Measurements from ENCODE around the gene IQGAP2.

Gene IQGAP2

DNA sequence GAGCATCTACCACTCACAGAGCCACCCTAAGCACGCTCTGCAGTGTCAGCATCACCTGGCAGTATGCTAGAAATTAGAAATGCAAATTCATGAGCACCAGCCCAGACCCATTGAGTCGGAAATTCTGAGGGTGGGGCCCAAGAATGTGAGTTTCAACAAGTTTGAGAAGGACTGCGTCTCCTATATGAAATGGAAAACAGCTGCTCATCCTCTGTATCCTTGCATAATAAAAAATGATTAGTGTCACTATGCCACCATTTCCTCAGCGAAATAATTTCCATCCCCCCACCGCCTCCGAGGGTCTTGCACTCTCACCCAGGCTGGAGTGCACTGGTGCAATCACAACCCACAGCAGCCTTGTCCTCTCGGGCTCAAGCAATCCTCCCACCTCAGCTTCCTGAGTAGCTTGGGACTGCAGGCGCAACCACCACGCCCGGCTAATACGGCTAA is 1.3 kb upstream of the IQGAP2 start:
- Histone ChIP-seq H4K20me1 (ENCODE audit: insufficient read depth, low read length, poor library complexity, severe bottlenecking) (peaks cover 19% of the 10 kb centered on the region), H3K27me3 (ENCODE audit: insufficient read depth, low read length, poor library complexity, severe bottlenecking) (no peaks in the 10 kb centered on the region), H2AFZ (ENCODE audit: low read length) (0 out of 2 replicates have a peak overlapping the region, but pooled peaks have one; percentile 5), H3K9ac (ENCODE audit: low read depth, low read length, poor library complexity, severe bottlenecking) (peak overlapping the region; percentile 96), H3K79me2 (ENCODE audit: insufficient read depth, low read length) (peaks cover 19% of the 10 kb centered on the region), H3K4me1 (ENCODE audit: insufficient read depth, low read length, poor library complexity, severe bottlenecking) (peaks cover 45% of the 10 kb centered on the region), H3K4me2 (ENCODE audit: low read depth, low read length, poor library complexity, severe bottlenecking) (peak overlapping the region; percentile 89), H3K36me3 (ENCODE audit: insufficient read depth, low read length) (no peaks in the 10 kb centered on the region), H3K4me3 (ENCODE audit: low read length, poor library complexity, severe bottlenecking) (peak overlapping the region; percentile 92), H3F3A (ENCODE audit: low read depth) (peaks cover 24% of the 10 kb centered on the region; the same call in 1 of the 2 replicates), H3K9me3 (ENCODE audit: insufficient read depth, low read depth, low read length) (no peaks in the 10 kb centered on the region), H3K9me2 (replicated peaks; ENCODE audit: low read depth, low read length) (no peaks in the 10 kb centered on the region)
- no peak for TF ChIP-seq EZH2phosphoT487 (IDR thresholded peaks at IDR 0.05; ENCODE audit: borderline replicate concordance)
- TF ChIP-seq, protein P1, sequence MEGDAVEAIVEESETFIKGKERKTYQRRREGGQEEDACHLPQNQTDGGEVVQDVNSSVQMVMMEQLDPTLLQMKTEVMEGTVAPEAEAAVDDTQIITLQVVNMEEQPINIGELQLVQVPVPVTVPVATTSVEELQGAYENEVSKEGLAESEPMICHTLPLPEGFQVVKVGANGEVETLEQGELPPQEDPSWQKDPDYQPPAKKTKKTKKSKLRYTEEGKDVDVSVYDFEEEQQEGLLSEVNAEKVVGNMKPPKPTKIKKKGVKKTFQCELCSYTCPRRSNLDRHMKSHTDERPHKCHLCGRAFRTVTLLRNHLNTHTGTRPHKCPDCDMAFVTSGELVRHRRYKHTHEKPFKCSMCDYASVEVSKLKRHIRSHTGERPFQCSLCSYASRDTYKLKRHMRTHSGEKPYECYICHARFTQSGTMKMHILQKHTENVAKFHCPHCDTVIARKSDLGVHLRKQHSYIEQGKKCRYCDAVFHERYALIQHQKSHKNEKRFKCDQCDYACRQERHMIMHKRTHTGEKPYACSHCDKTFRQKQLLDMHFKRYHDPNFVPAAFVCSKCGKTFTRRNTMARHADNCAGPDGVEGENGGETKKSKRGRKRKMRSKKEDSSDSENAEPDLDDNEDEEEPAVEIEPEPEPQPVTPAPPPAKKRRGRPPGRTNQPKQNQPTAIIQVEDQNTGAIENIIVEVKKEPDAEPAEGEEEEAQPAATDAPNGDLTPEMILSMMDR (conservative IDR thresholded peaks at IDR 0.05; ENCODE audit: low read length) = no peak

- Histone ChIP-seq H3K27me3 (ENCODE audit: insufficient read depth, low read length, poor library complexity, severe bottlenecking) (no peaks in the 10 kb centered on the region), H3K4me1 (ENCODE audit: insufficient read depth, low read length, poor library complexity, severe bottlenecking) (peaks cover 51% of the 10 kb centered on the region)
Observed at GRCh38 chr5:76402251-76402885, 717 bp upstream of the IQGAP2 start.

DNA sequence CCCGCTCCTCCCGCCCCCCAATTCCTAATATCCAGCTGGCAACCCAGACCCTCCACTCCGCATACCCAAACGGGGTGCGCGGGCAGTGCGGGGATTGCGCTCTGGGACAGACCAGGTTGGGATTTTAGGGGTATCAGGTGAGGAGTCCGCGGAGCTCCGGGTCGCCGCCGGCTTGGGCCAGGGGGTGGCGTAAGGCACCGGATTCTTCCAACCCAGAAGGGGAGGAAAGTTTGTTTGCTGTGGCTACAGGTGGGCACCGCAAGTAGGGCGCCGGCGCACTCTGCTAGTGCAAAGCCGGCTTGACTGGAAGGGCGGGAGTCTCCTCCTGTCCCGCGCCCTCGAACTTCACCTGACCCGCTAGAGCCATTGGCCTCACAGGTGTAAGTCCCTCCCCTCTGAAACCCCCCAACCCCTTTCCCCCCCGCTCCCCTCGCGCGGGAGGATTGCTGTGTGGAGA is 709 bp downstream of the IQGAP2 start:
- H2AFZ ChIP-seq (ENCODE audit: low read length) = peak overlapping the region; percentile 71

More at GRCh38 chr5:76402251-76402885, 717 bp upstream of the IQGAP2 start:
- Histone ChIP-seq H3K9me2 (replicated peaks; ENCODE audit: low read depth, low read length) (no peaks in the 10 kb centered on the region), H3K9ac (ENCODE audit: low read depth, low read length, poor library complexity, severe bottlenecking) (peak overlapping the region; percentile 96), H3K4me3 (ENCODE audit: low read length, poor library complexity, severe bottlenecking) (peak overlapping the region; percentile 92), H3K36me3 (ENCODE audit: insufficient read depth, low read length) (no peaks in the 10 kb centered on the region), H2AFZ (ENCODE audit: low read length) (peak overlapping the region; percentile 71), H3K4me2 (ENCODE audit: low read depth, low read length, poor library complexity, severe bottlenecking) (peak overlapping the region; percentile 89), H3K9me3 (ENCODE audit: insufficient read depth, low read depth, low read length) (no peaks in the 10 kb centered on the region), H3F3A (ENCODE audit: low read depth) (peaks cover 24% of the 10 kb centered on the region; the same call in 1 of the 2 replicates), H4K20me1 (ENCODE audit: insufficient read depth, low read length, poor library complexity, severe bottlenecking) (peaks cover 24% of the 10 kb centered on the region), H3K79me2 (ENCODE audit: insufficient read depth, low read length) (peaks cover 25% of the 10 kb centered on the region)
- TF ChIP-seq, protein P1 (conservative IDR thresholded peaks at IDR 0.05; ENCODE audit: low read length) = no peak
- TF ChIP-seq EZH2phosphoT487 (IDR thresholded peaks at IDR 0.05; ENCODE audit: borderline replicate concordance) = no peak

More for the DNA sequence above, 709 bp downstream of the IQGAP2 start:
- H3K36me3 ChIP-seq (ENCODE audit: insufficient read depth, low read length) = no peaks in the 10 kb centered on the region
- H3K9ac ChIP-seq (ENCODE audit: low read depth, low read length, poor library complexity, severe bottlenecking) = peak overlapping the region; percentile 96
- no peaks in the 10 kb centered on the region for H3K27me3 ChIP-seq (ENCODE audit: insufficient read depth, low read length, poor library complexity, severe bottlenecking)
- peaks cover 24% of the 10 kb centered on the region; the same call in 1 of the 2 replicates for H3F3A ChIP-seq (ENCODE audit: low read depth)
- H3K4me2 ChIP-seq (ENCODE audit: low read depth, low read length, poor library complexity, severe bottlenecking) = peak overlapping the region; percentile 89
- peaks cover 58% of the 10 kb centered on the region for H3K4me1 ChIP-seq (ENCODE audit: insufficient read depth, low read length, poor library complexity, severe bottlenecking)
- TF ChIP-seq, protein P1 (conservative IDR thresholded peaks at IDR 0.05; ENCODE audit: low read length) = peak; percentile 61
- TF ChIP-seq EZH2phosphoT487 (IDR thresholded peaks at IDR 0.05; ENCODE audit: borderline replicate concordance) = no peak
- H3K9me2 ChIP-seq (replicated peaks; ENCODE audit: low read depth, low read length) = no peaks in the 10 kb centered on the region
- peak overlapping the region; percentile 92 for H3K4me3 ChIP-seq (ENCODE audit: low read length, poor library complexity, severe bottlenecking)
- H4K20me1 ChIP-seq (ENCODE audit: insufficient read depth, low read length, poor library complexity, severe bottlenecking) = peaks cover 25% of the 10 kb centered on the region
- no peaks in the 10 kb centered on the region for H3K9me3 ChIP-seq (ENCODE audit: insufficient read depth, low read depth, low read length)
- peaks cover 39% of the 10 kb centered on the region for H3K79me2 ChIP-seq (ENCODE audit: insufficient read depth, low read length)
